ENCODE results near the gene COMMD3.

DNA sequence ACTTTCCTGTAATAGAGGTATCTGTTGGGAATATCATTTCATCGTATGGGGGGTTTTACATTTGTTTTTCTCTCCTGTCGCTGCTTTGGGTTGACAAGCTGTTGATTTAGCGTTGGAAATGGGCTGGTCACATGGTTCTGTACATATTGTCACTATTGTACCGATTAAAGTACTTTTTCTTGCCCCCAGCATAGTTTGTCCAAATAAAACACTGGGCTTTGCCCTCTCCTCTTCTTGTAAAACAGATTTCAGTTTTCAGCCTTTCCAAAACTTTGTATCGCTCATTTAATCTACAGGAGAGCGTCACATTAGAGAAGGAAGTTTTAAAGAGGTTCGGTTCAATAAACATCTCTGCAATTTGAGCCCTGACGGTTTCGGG, 8.7 kb downstream of the COMMD3 start:
- TF ChIP-seq POLR2A (IDR thresholded peaks at IDR 0.05) (no peak), POLR2AphosphoS5 (IDR thresholded peaks at IDR 0.05) (no peak)
- TF ChIP-seq, protein P1, sequence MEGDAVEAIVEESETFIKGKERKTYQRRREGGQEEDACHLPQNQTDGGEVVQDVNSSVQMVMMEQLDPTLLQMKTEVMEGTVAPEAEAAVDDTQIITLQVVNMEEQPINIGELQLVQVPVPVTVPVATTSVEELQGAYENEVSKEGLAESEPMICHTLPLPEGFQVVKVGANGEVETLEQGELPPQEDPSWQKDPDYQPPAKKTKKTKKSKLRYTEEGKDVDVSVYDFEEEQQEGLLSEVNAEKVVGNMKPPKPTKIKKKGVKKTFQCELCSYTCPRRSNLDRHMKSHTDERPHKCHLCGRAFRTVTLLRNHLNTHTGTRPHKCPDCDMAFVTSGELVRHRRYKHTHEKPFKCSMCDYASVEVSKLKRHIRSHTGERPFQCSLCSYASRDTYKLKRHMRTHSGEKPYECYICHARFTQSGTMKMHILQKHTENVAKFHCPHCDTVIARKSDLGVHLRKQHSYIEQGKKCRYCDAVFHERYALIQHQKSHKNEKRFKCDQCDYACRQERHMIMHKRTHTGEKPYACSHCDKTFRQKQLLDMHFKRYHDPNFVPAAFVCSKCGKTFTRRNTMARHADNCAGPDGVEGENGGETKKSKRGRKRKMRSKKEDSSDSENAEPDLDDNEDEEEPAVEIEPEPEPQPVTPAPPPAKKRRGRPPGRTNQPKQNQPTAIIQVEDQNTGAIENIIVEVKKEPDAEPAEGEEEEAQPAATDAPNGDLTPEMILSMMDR (IDR thresholded peaks at IDR 0.05 in 8 of 11, conservative IDR thresholded peaks at IDR 0.05 in 3 of 11): no peak

Data from spleen (tissue), 7 donors.